HG03175 (cell line): ENCODE results near the gene GABRB2.
A peak's percentile ranks its signal among the peaks of the same experiment; 100 is the strongest.
"Not testable (repeated sequence)": the region's sequence is repeated elsewhere in the genome, so short reads cannot be mapped to it uniquely, and the experiment has no call there.

Source experiments
- ATAC-seq: cut with Tn5 transposase; IDR thresholded peaks from one replicate; pipeline ENCODE4 v1.9.1; 2021; ENCODE audit warnings: mild to moderate bottlenecking, moderate library complexity; ENCODE audit not compliant: unreplicated experiment

The GABRB2 gene

DNA sequence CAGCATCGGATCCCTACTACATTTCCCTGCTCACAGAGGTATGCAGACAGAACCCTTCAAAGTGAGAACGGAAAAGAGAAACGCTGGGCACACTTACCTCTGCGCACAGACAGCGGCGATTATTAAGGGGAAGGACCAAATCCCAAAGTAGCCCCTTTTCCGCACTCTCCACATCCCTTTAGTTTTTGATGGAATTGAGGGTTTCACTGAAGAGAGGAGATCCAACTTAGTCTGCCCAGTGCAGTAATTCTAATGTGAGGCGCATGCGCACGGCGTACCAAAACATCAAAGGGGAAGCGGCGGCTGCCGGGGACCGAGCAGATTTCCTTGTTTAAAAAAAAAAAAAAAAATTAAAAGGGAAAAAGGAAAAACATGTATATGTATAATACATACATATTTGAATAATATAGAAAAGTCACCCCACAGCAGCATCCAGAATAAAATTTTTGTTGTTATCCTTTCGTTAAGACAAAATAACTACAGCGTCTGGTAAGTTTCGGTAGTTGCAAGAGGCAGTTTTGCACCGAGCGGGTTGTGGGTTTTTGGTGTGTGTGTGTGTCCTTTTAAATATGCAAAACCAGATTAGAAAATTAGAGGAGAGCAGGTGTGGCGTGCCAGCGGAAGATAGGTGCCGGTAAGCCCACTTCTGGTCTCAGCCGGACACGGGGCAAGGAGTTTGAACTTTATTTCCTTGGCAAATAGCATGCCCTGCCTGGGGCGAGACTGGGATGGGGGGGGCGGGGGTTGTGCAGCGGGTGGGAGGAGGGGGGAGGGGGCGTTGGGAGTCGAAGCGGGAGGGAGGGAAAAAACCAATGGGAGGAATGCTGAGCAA lies at the start of gene GABRB2:
GABRB2 (minus strand) TSS at position 256 of the 832 bp plus-strand sequence; CDS start at position 174, 82 bp downstream.
- peak; percentile 72 for ATAC-seq

DNA sequence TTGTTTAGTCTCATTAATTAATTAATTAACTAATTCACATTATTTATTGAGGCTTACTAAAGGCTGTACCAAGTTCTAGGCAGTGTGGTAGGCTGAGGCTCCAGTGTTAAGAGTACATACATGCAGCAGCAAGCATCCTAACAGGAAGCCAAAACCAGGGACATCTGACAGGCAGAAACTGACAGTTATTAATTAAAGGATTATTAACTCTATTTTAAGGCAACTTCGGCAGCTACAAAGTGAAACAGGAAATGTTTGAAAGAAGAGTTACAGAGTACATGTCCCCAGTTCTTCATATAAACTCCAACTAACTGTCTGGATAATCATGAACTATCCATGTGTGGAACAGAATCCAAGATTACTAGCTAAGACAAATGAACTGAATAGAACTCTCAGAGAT lies 39.3 kb upstream of the GABRB2 start:
- no peak for ATAC-seq

DNA sequence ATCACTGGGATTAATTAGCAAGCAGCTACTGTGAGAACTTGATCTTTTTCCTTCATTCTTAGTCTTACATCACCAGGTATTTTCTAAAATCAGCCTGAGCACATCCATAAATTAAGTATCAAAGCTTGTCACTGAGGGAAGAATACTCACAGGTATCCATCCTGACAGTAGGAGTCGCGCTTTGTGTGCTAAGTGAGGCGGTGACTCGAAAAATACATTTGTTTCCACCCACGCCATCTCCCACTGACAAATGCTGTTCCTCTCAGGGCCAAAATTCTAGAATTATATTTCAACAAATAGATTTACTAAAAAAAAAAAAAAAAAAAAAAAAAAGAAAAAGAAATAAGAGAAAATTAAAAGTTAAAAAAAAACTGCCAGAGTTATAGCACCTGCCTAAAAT lies 34.1 kb upstream of the GABRB2 start:
- ATAC-seq, result no peak

DNA sequence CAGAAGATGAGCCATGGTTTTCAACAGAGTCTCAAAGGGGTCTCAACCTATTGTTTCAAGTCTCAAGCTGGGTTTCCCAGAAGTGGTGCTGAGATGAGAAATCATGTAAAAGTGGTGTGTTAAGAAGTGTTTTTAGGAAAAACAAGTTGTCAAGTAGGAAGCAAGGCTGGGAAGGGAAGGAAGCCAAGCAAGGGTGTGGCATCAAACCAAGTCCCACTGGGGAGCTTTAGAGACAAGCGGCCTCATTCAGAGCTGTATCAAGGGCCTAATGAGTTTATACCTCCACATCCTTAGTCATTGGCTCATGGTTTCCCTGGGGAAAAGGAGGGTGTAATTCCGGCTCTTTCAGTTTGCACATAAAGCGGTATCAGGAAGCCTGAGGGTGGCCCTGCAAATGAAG lies 26.4 kb upstream of the GABRB2 start:
- ATAC-seq, result no peak

DNA sequence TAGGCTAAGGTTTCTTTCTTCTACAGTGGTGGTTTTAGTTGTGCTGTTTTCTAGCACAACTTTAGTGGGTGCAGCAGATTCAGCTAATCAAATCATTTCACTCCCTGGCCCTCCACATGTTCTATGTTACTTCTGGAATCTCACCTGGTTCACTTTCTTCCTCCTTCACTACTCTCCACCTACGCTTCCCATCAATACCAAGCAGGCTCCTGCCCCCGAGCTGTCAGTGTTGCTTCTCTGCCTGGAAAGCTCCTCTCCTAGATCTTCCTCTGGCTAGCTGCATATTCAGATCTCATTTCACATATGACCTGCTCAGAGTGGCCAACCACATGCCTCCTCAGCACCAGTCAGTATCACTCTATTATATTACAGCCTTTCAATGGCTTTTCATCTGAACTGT lies 19.6 kb upstream of the GABRB2 start:
- no peak for ATAC-seq

DNA sequence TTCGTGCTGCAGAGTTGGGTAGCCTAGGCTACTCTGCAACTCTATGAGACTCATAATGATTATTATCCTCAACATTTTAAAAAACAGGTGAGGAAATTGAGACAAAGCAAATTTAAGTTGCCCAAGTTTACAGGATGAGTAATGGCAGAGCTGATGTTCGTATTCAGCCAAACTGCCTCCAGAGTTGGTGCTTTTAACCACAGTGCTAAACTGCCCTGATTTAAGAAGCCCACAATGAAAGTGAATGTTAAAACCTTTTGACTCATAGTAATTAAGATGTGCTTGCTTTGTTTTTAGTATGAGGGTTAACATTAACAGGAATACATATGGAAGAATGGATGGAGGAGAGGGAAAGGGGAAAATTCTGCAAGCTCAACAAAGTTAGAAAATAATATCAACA lies 15.9 kb upstream of the GABRB2 start:
- no peak for ATAC-seq

DNA sequence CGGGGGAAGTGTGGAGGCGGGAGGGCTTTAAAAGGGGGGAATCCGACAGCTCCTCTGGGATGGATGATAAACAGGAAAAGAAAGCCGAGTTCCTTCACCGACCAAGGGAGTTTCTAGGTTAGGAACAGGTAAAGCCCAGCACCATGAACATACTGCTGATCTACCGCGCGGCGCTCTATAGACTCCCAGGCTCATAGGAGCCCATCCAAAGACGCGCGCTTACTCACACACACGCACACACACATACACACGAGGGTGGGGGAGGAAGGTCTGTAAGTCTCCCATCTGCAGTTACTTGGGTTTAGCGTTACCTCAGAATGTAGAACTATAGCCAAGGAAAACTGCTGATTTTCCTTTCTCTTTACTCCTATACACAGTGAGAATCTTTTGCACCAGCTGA lies 2.6 kb upstream of the GABRB2 start:
- ATAC-seq, result no peak

DNA sequence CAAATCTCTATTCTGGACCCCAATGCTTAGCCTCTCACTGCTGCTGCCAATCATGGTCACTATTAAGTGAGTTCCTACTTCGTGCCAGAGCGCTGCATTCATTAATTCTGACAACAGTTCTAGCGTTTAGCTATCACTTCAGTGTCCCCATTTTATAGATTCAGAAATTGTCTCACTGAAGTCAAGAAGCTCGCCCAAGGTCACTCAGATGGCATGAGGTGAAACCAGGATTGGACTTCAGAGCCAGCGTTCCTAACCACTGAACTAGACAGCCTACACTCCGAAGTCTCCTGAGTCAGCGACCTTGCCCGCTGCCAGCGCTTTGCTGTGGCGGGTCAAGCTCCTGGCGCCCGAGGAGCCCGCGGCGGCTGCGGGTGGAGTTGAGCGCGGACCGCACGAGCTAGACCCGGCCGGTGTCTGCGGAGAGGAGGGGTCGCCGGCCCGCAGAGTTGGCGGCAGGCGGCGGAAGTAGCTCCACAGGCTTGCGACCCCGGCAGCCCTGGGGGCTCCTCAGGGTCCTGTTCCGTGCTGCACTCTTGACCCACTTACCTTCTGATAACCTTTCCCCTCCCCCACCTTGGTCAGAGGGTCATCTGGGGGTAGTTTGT lies 2.1 kb upstream of the GABRB2 start:
- no peak for ATAC-seq

DNA sequence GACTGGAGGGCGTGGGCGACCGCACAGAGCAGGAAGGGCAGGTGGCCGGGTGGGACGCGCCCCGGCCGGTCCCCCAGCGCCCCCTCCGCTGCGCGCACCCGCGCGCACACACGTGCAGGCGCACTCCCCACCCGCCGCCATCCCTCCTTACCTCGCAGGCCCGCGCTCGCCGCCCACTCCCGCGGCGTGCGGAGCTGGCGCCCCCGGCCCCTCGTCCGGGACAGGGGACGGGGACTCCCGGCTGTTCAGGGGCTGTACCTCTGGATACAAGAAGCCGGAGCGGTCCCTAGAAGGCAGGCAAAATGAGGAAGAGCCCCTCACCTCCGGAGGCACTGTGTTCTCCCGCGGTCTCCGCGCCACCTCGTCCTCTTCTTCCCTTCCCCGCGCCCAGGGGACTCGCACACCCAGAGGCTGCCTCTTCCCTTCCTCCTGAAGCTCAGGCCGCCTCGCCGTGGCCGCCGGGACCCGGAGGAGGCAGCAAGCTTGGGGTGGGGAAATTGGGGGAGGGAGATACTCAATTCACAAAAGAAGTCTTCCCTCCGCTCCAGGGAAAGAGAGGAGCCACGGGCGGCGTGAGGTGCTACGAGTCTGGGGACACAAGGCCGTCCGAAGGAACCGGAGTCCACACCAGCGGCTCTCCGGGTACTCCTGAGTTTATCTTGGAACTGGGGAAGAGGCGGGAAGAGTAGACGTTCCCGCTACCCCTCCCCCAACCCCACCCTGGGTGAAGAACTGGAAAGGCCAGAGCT lies 1.4 kb upstream of the GABRB2 start:
- ATAC-seq, result no peak

DNA sequence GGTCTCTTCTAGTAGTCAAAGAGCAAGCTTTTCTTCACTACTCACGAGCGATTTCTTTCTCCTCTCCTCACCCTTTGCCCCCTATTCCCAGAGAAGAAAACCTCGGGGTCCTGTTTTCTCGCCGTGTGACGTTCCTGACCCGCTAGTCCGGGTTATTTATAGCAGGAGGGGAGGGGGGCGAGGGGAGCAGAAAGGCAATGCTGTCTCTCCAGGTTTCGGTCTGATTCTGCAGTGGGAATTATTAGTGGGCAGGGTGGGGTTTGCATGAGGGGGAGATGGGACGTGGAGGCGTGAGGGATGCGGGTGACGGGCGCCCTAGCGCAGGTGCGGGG lies 847 bp upstream of the GABRB2 start:
- no peak for ATAC-seq

DNA sequence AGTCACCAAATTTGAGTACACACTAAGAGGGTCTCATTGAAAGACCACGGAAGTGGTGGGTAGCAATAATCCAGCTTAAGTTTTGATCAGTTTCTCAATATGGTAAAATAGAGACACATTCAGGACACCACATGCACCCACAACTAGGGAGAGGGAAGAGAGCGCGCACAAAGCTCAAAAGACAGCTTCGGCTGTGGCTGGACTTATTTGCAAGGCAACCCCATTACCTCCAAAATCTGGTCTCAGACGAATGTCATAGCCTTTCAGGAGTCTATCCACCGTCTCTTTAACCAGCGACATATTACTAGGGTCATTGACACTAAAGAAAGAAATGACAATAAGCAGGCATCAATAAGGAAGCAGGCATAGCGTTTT lies 443 bp downstream of the GABRB2 start:
- ATAC-seq, result peak; percentile 6

DNA sequence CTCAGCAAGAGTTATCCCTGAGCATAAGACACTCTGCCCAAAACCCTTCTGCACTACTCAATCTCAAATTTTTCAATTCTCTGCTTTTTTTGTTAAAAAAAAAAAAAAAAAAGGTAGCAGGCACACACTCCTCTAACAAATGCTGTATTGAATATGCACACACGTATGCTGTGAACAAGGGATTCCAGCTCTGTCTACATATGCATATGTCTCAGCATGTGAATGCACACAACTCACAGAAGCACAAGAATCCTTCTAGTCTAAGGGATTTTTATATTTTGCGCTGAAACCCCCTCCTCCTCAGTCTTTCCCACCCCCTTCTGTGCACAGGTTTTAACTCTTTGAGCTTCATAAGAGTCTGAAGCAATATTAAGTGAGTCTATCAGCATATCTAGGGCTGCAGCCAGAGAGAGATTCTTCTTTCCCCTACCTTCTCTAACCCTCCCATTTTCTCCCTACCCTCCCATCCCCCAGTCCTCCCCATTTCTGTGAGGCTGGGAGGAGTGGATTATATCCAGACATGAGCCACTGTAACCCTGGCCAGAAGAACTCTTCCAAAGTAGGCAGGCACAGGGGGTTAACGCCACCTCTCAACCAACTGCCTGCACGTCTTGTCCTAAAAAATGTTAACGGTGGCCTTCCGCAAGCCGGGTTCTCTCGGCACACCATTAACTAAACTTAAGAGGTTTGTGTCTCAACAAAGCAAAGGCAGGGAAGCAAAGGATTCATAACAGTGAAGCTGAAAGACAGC lies 1.0 kb downstream of the GABRB2 start:
- ATAC-seq, result no peak

DNA sequence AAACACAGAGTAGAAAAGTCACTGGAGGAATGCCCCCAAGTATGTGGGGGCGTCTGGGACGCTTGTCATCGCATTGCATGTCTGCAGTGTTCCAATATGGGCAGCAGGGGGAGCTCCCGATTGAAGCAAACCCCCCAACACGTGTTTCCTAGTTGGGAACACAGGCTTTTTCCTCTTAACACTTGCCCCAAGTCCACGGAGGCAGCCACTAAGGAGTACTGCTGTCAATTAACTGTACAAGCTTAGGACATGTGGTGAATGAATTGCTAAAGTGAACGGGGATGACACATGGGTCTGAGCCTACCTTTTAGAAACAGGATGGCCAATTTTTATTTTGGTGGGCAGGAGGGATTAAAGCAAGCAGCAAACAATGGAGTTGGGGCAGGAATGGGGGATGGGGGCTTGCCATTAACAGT lies 2.2 kb downstream of the GABRB2 start:
- ATAC-seq, result peak; percentile 51

DNA sequence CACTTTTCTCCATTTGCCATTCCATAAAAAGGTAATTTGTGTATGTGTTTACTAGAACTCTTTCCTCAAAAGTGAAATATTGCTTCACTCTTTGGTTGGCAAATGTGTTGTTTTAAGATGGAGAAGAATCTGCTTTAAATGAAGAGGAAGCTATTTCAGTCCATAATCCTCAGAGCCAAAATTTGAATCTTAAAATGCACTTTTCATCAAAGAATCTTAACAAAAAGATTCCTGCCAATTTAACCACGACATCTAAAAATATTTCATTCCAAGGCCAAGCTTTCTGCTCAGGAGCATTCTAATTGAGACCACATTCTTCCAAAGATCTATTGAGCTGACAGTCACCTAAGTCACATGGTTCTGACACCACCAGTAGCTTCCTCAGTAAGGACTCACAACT lies 7.5 kb downstream of the GABRB2 start:
- ATAC-seq, result no peak

DNA sequence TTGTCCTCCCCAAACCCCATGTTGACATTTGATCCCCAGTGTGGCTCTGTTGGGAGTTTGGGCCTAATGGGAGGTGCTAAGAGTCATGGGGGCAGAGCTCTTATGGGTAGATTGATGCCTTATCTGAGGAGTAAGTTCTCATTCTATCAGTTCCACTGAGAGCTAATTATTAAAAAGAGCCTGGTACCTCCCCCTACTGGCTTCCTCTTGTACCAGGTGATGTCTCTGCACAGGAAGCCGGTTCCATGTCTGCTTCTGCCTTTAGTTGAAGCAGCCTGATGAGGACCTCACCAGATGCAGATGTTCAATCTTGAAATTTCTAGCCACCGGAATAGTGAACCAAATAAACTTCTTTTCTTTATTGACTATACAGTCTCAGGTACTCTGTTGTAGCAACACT lies 10.8 kb downstream of the GABRB2 start:
- ATAC-seq, result peak; percentile 78

DNA sequence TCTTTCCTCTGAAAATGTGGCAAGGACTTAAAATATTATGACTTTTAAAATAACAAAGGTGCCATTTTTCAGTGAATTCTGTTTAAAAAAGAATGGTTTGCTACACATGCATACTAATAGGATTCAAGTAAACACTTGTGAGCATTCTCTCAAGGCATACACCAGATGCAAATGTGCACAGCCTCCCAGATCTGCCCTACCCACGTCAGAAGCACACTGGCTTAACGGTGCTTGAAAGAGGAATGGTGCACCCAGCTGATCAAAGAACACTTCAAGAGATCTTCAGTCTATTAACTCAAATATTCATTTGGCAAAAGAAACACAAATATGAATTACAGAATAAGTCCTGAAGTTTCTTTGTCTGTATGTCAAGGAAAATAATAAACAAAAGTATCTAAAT lies 15.8 kb downstream of the GABRB2 start:
- no peak for ATAC-seq

DNA sequence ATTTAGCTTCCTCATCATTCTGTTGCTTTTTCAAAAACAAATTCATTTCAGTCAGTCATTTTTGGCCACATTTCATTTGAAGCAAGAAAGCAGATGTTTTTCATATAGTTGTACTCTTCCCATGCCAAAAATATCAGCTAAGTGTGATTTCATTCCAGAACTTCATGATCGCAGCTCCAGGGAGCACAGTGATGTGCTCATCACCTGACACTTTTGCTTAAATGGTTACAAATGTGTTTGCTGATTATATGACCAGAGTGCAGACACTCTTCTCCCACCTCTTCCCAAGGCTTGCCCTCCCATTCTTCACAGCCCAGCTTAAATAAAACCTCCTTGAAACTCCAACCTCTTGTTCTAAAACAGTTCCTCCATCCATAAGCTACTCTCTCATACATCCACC lies 32.6 kb downstream of the GABRB2 start:
- no peak for ATAC-seq

DNA sequence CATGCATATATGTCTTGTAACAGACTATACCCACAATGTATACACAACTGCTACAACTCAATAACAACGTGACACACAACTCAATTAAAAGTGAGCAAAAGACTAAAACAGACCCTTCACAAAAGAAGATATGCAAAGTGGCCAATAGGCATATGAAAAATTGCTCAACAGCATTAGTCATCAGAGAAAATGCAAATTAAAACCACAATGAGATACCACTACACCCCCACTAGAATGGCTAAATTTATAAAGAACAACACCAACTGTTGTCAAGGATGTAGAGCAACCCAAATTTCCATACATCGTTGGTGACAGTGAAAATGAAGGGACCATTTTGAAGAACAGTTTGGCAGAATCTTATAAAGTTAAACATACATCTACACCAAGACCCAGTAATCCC lies 38.9 kb downstream of the GABRB2 start:
- ATAC-seq, result no peak

DNA sequence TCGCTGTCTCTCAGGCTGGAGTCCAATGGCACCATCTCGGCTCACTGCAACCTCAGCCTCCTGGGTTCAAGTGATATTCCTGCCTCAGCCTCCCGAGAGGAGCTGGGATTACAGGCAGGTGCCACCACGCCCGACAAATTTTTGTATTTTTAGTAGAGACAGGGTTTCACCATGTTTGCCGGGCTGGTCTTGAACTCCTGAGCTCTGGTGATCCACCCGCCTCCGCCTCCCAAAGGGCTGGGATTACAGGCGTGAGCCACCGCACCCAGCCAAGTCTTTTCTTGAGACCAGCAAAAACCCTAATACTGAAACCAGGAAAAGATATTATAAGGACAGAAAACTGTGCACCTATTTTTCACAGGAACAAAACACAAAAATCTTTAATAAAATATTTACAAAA lies 41.4 kb downstream of the GABRB2 start:
- not testable (repeated sequence) for ATAC-seq

DNA sequence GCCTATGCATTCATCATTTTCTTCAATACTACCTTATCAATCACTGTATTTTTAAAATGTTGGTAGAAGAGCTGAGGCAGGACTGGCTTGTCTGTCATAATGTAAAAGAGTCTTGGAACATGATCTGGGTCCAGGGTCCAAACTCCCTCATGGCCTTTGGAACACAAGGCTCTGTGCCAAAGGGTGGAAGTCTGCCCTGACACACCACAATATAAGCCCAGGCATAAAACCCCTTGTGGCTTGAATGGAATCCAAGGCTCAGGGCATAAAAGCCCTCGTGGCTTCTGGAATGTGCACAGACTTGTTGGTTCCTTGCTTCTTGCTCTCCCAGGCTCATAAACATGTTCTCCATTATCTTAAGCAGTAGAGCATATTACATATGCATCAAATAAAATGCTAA lies 48.0 kb downstream of the GABRB2 start:
- ATAC-seq, result no peak

DNA sequence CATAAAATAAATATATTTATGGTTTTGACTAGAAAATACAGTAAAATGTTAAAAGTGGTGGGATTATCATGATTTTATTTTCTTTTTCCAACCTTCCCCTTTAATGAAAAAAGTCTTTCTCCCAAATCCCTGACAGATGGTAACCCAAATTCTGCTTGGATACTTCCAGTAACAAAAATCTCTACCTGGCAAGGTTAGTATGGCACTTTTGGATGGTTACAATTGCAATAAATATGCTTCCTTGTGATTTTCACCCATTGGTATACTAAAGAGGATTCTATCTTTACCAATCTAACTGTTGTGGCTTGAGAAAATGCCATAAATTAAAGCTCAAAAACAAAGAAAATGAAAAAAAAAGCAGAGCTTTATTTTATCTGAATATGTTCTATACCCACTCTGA lies 62.8 kb downstream of the GABRB2 start:
- ATAC-seq, result no peak
